Stomach (tissue), 9 donors: ENCODE data around the gene THAP8. TPM values are rescaled to one million over a fixed set of nuclear protein-coding genes. Genes with fewer than 3 reads are reported as not detected.
A peak's percentile ranks its signal among the peaks of the same experiment; 100 is the strongest.

Experiments used
- DNase-seq, 2 donors: peaks; one replicate each; pipeline versions ENCODE4 v3.0.0 to v3.0.0-alpha.2; 2013 to 2019
- H3K27ac ChIP-seq, 5 donors: fragments of 200-600 bp in 4 of 5; sonication (generic) in 4 of 5; one replicate each; pipeline ENCODE4 v1.5.1; 2013 to 2019; ENCODE audit warnings: mild to moderate bottlenecking in 1 of 5, moderate library complexity in 1 of 5
- H3K27me3 ChIP-seq, 3 donors: fragments of 200-600 bp; sonication (generic); one replicate each; pipeline ENCODE4 v1.5.1; 2017 to 2019; ENCODE audit warnings: mixed run types in 1 of 3
- H3K36me3 ChIP-seq, 4 donors: fragments of 200-600 bp; sonication (generic); 1 replicate in 3 of 4; 2 replicates in 1 of 4; pipeline ENCODE4 v1.5.1; 2016 to 2019
- H3K4me1 ChIP-seq, 4 donors: fragments of 200-600 bp; sonication (generic); one replicate each; pipeline ENCODE4 v1.5.1; 2016 to 2019
- H3K4me3 ChIP-seq, 4 donors: fragments of 200-600 bp; sonication (generic) in 3 of 4; one replicate each; pipeline ENCODE4 v1.5.1; 2016 to 2019; ENCODE audit warnings: mild to moderate bottlenecking in 1 of 4
- H3K9me3 ChIP-seq, 4 donors: fragments of 200-600 bp; sonication (generic); one replicate each; pipeline ENCODE4 v1.5.1; 2016 to 2019
- CTCF ChIP-seq, 7 experiments: fragments of 450-650 bp in 4 of 7; fragments of 200-600 bp in 3 of 7; sonication (generic) in 3 of 7; IDR thresholded peaks; one replicate each; pipeline ENCODE4 v1.5.1; 2016 to 2019; ENCODE audit warnings: antibody characterized with exemption in 7 of 7, control low read depth in 2 of 7, mild to moderate bottlenecking in 1 of 7
- EP300 ChIP-seq: sonication (generic); formaldehyde crosslinking; IDR thresholded peaks from one replicate; pipeline ENCODE4 v1.6.1; 2017; ENCODE audit warnings: antibody characterized with exemption
- POLR2A ChIP-seq, 4 donors: fragments of 450-650 bp; IDR thresholded peaks; one replicate each; pipeline ENCODE4 v1.6.1; 2016; ENCODE audit warnings: antibody characterized with exemption in 4 of 4, control low read depth in 2 of 4, mild to moderate bottlenecking in 1 of 4, moderate library complexity in 1 of 4
- POLR2AphosphoS5 ChIP-seq, 3 donors: sonication (generic); formaldehyde crosslinking; IDR thresholded peaks; one replicate each; pipeline ENCODE4 v1.6.1; 2016; ENCODE audit warnings: antibody characterized with exemption in 3 of 3
- WGBS, 5 donors: extraction: QIAGEN DNeasy Blood & Tissue Kit in 3 of 5; methylation state at CpG; one replicate each; pipeline versions ENCODE4 v1.1.5 to v1.1.7; 2013 to 2018; 5-methylcytosine and 5-hydroxymethylcytosine counted together
- intact Hi-C: fragments of 100-400 bp; cut with DNase I; formaldehyde crosslinking; loops from one replicate; pipeline ENCODE4 v1.15.1; 2023; ENCODE audit warnings: low total_unique reads
- polyA plus RNA-seq, 3 donors: library from polyadenylated mRNA; stranded (reverse); fragments of 200-250 nt; gene quantifications; one replicate each; pipeline ENCODE4 v1.2.3, GENCODE V29; 2013
- total RNA-seq, 5 donors: library from RNA; depleted of rRNA; stranded (reverse); fragments of >200 nt; gene quantifications; one replicate each; pipeline versions ENCODE4 v1.1.0 to v1.2.3, GENCODE V29; 2014 to 2016
- donor health status: healthy with polysubstance abuse.
- donor health status: Bipolar disorder and iron deficiency.
- donor health status: healthy.

The THAP8 gene
- total and polyA plus RNA-seq, 8 donors, result 0.29 to 12.8 (median 4.7) TPM; not detected in 1

- Histone ChIP-seq H3K36me3 (no peaks in the 10 kb centered on the region), H3K27me3 (no peaks in the 10 kb centered on the region), H3K9me3 (no peaks in the 10 kb centered on the region), H3K4me3 (no peak overlapping the region), H3K27ac (peak overlapping the region in 1 of 5 donors; percentile 96), H3K4me1 (peaks cover 11 to 32% (median 27%) of the 10 kb centered on the region in 4 donors)
- intact Hi-C loops, result no loop called here
- TF ChIP-seq POLR2A (IDR thresholded peaks at IDR 0.05) (no peak), EP300 (no peak), POLR2AphosphoS5 (IDR thresholded peaks at IDR 0.05) (no peak), CTCF (IDR thresholded peaks at IDR 0.05) (peak in 2 of 7 experiments; percentile 17 to 27)
- 36 to 47% (median 42%) methylated on average over 3 of the region's 3 CpGs for WGBS, 5 donors
- peak in 1 of 2 donors; percentile 58 for DNase-seq
These were observed 2.8 kb downstream of the THAP8 start for GRCh38 chr19:36051236-36051635.

- H3K4me1 ChIP-seq, result peaks cover 0 to 24% (median 18%) of the 10 kb centered on the region in 4 donors
- 93 to 97% (median 94%) methylated on average over 4 of the region's 4 CpGs for WGBS, 5 donors
- H3K9me3 ChIP-seq, result no peaks in the 10 kb centered on the region
- no peak overlapping the region for H3K4me3 ChIP-seq
- TF ChIP-seq POLR2AphosphoS5 (IDR thresholded peaks at IDR 0.05) (no peak), EP300 (no peak), POLR2A (IDR thresholded peaks at IDR 0.05) (no peak), CTCF (IDR thresholded peaks at IDR 0.05) (no peak)
- intact Hi-C loops, result no loop called here
- H3K36me3 ChIP-seq, result no peaks in the 10 kb centered on the region
- DNase-seq, result no peak
- H3K27me3 ChIP-seq, result no peaks in the 10 kb centered on the region
- no peak overlapping the region for H3K27ac ChIP-seq
These were observed 4.9 kb downstream of the THAP8 start for GRCh38 chr19:36049080-36049698.

- peaks cover 0 to 21% (median 10%) of the 10 kb centered on the region in 4 donors for H3K4me1 ChIP-seq
- no peaks in the 10 kb centered on the region for H3K36me3 ChIP-seq
- TF ChIP-seq CTCF (IDR thresholded peaks at IDR 0.05) (no peak), POLR2AphosphoS5 (IDR thresholded peaks at IDR 0.05) (no peak), POLR2A (IDR thresholded peaks at IDR 0.05) (no peak), EP300 (no peak)
- no peaks in the 10 kb centered on the region for H3K27me3 ChIP-seq
- intact Hi-C loops, result no loop called here
- no peaks in the 10 kb centered on the region for H3K9me3 ChIP-seq
- DNase-seq, result no peak
- H3K4me3 ChIP-seq, result no peak overlapping the region
- no peak overlapping the region for H3K27ac ChIP-seq
These were observed 6.2 kb downstream of the THAP8 start for GRCh38 chr19:36047835-36048234.

- WGBS, 5 donors, result 81 to 88% (median 86%) methylated on average over 5 of the region's 5 CpGs
- Histone ChIP-seq H3K9me3 (no peaks in the 10 kb centered on the region), H3K27ac (peak overlapping the region in 3 of 5 donors; percentile 21 to 47 (median 26)), H3K27me3 (no peaks in the 10 kb centered on the region), H3K36me3 (no peaks in the 10 kb centered on the region), H3K4me3 (no peak overlapping the region), H3K4me1 (peaks cover 0 to 29% (median 8%) of the 10 kb centered on the region in 4 donors)
- TF ChIP-seq POLR2AphosphoS5 (IDR thresholded peaks at IDR 0.05) (no peak), CTCF (IDR thresholded peaks at IDR 0.05) (no peak), EP300 (no peak), POLR2A (IDR thresholded peaks at IDR 0.05) (no peak)
- intact Hi-C loops, result no loop called here
- no peak for DNase-seq
These were observed 7.5 kb downstream of the THAP8 start for GRCh38 chr19:36046443-36047050.
